ENCODE data around the gene SIGLEC12.
"Not testable (repeated sequence)": the region's sequence is repeated elsewhere in the genome, so short reads cannot be mapped to it uniquely, and the experiment has no call there.

SIGLEC12 gene

GRCh38 chr19:51524666-51525264, 23.2 kb upstream of the SIGLEC12 start:
- no peak for DNase-seq (ENCODE audit: low read depth in 2 of 2)

GRCh38 chr19:51521781-51522180, 20.2 kb upstream of the SIGLEC12 start:
- no peak for DNase-seq (ENCODE audit: low read depth in 2 of 2)

- DNase-seq (ENCODE audit: low read depth in 2 of 2): no peak
Measured at GRCh38 chr19:51521357-51521756, 19.8 kb upstream of the SIGLEC12 start.

- DNase-seq (ENCODE audit: low read depth in 2 of 2): no peak
Measured at GRCh38 chr19:51520728-51521127, 19.1 kb upstream of the SIGLEC12 start.

- DNase-seq (ENCODE audit: low read depth in 2 of 2): no peak
Measured at GRCh38 chr19:51514866-51515481, 13.4 kb upstream of the SIGLEC12 start.

GRCh38 chr19:51513968-51514367, 12.4 kb upstream of the SIGLEC12 start:
- DNase-seq (ENCODE audit: low read depth in 2 of 2): no peak

- DNase-seq (ENCODE audit: low read depth in 2 of 2): no peak
Measured at GRCh38 chr19:51511353-51511752, 9.8 kb upstream of the SIGLEC12 start.

GRCh38 chr19:51509823-51510660, 8.4 kb upstream of the SIGLEC12 start:
- DNase-seq (ENCODE audit: low read depth in 2 of 2): no peak

- DNase-seq (ENCODE audit: low read depth in 2 of 2): no peak
Measured at GRCh38 chr19:51508059-51508733, 6.6 kb upstream of the SIGLEC12 start.

GRCh38 chr19:51507640-51508058, 6.0 kb upstream of the SIGLEC12 start:
- DNase-seq (ENCODE audit: low read depth in 2 of 2): no peak

- DNase-seq (ENCODE audit: low read depth in 2 of 2): no peak
Measured at GRCh38 chr19:51507192-51507591, 5.6 kb upstream of the SIGLEC12 start.

GRCh38 chr19:51505904-51506303, 4.3 kb upstream of the SIGLEC12 start:
- no peak for DNase-seq (ENCODE audit: low read depth in 2 of 2)

GRCh38 chr19:51503896-51504295, 2.3 kb upstream of the SIGLEC12 start:
- DNase-seq (ENCODE audit: low read depth in 2 of 2): no peak

- no peak for DNase-seq (ENCODE audit: low read depth in 2 of 2)
Measured at GRCh38 chr19:51503286-51503817, 1.8 kb upstream of the SIGLEC12 start.

GRCh38 chr19:51500931-51501330, 669 bp downstream of the SIGLEC12 start:
- not testable (repeated sequence) for DNase-seq (ENCODE audit: low read depth in 2 of 2)

- no peak for DNase-seq (ENCODE audit: low read depth in 2 of 2)
Measured at GRCh38 chr19:51497666-51498065, 3.9 kb downstream of the SIGLEC12 start.

GRCh38 chr19:51493776-51494175, 7.8 kb downstream of the SIGLEC12 start:
- DNase-seq (ENCODE audit: low read depth in 2 of 2): no peak

GRCh38 chr19:51491586-51491985, 10.0 kb downstream of the SIGLEC12 start:
- DNase-seq (ENCODE audit: low read depth in 2 of 2): no peak

GRCh38 chr19:51490676-51491075, 10.9 kb downstream of the SIGLEC12 start:
- no peak for DNase-seq (ENCODE audit: low read depth in 2 of 2)

GRCh38 chr19:51489113-51489512, 12.5 kb downstream of the SIGLEC12 start:
- no peak for DNase-seq (ENCODE audit: low read depth in 2 of 2)

- DNase-seq (ENCODE audit: low read depth in 2 of 2): no peak
Measured at GRCh38 chr19:51488491-51488890, 13.1 kb downstream of the SIGLEC12 start.

Measured in stimulated activated CD4-positive, alpha-beta T cell treated with anti-CD3 and anti-CD28 coated beads, Interleukin-1b, Interleukin-23, amount 100 ng/mL, for 1 hour (primary cell).